Left renal cortex interstitium (tissue), 4 donors: ENCODE measurements around the gene ADAMTS18. TPM values are rescaled to one million over a fixed set of nuclear protein-coding genes. Genes with fewer than 3 reads are reported as not detected.
"Not testable (repeated sequence)": the region's sequence is repeated elsewhere in the genome, so short reads cannot be mapped to it uniquely, and the experiment has no call there.

Experiments used
- DNase-seq, 4 donors: peaks; one replicate each; pipeline ENCODE4 v3.0.0-alpha.2; 2013; ENCODE audit warnings: low read depth in 4 of 4, low spot score in 2 of 4, missing footprints in 1 of 4
- polyA plus RNA-seq, 4 donors: library from polyadenylated mRNA; unstranded; fragments of 120-200 nt; gene quantifications; one replicate each; pipeline ENCODE4 v1.2.1, GENCODE V29; 2013; ENCODE audit not compliant: insufficient read length in 4 of 4

ADAMTS18 gene
- polyA plus RNA-seq, 4 donors = 2.6 to 7.6 (median 3.7) TPM

GRCh38 chr16:77298418-77299360 is 136.1 kb downstream of the ADAMTS18 start:
- no peak for DNase-seq

GRCh38 chr16:77297996-77298395 is 136.8 kb downstream of the ADAMTS18 start:
- DNase-seq = no peak

- DNase-seq = no peak
Measured at GRCh38 chr16:77295896-77296295, 138.9 kb downstream of the ADAMTS18 start.

- DNase-seq = no peak
Measured at GRCh38 chr16:77290451-77291115, 144.3 kb downstream of the ADAMTS18 start.

GRCh38 chr16:77289331-77289809 is 145.5 kb downstream of the ADAMTS18 start:
- DNase-seq = no peak

GRCh38 chr16:77288222-77288621 is 146.6 kb downstream of the ADAMTS18 start:
- no peak for DNase-seq

GRCh38 chr16:77285676-77286075 is 149.2 kb downstream of the ADAMTS18 start:
- DNase-seq = no peak

- DNase-seq = no peak
Measured at GRCh38 chr16:77282345-77282744, 152.5 kb downstream of the ADAMTS18 start.

- not testable (repeated sequence) for DNase-seq
Measured at GRCh38 chr16:77279316-77279715, 155.5 kb downstream of the ADAMTS18 start.

GRCh38 chr16:77277571-77277970 is 157.3 kb downstream of the ADAMTS18 start:
- DNase-seq = no peak

GRCh38 chr16:77277141-77277540 is 157.7 kb downstream of the ADAMTS18 start:
- no peak for DNase-seq

- DNase-seq = no peak
Measured at GRCh38 chr16:77276661-77277060, 158.2 kb downstream of the ADAMTS18 start.

GRCh38 chr16:77275303-77275702 is 159.5 kb downstream of the ADAMTS18 start:
- DNase-seq = not testable (repeated sequence)

GRCh38 chr16:77273815-77274214 is 161.0 kb downstream of the ADAMTS18 start:
- no peak for DNase-seq

GRCh38 chr16:77271532-77272426 is 163.1 kb downstream of the ADAMTS18 start:
- no peak for DNase-seq

- DNase-seq = not testable (repeated sequence)
Measured at GRCh38 chr16:77266185-77266584, 168.6 kb downstream of the ADAMTS18 start.

GRCh38 chr16:77262971-77263370 is 171.9 kb downstream of the ADAMTS18 start:
- DNase-seq = no peak

- no peak for DNase-seq
Measured at GRCh38 chr16:77250400-77250799, 184.4 kb downstream of the ADAMTS18 start.

GRCh38 chr16:77246150-77246549 is 188.7 kb downstream of the ADAMTS18 start:
- no peak for DNase-seq

- not testable (repeated sequence) for DNase-seq
Measured at GRCh38 chr16:77242471-77242870, 192.4 kb downstream of the ADAMTS18 start.

- no peak for DNase-seq
Measured at GRCh38 chr16:77238593-77238992, 196.2 kb downstream of the ADAMTS18 start.
